ENCODE data around the gene CPVL. TPM values are rescaled to one million over a fixed set of nuclear protein-coding genes. Genes with fewer than 3 reads are reported as not detected.

The CPVL gene
- total RNA-seq, 1 experiment from 2014 or later, result 1.1 TPM

DNA sequence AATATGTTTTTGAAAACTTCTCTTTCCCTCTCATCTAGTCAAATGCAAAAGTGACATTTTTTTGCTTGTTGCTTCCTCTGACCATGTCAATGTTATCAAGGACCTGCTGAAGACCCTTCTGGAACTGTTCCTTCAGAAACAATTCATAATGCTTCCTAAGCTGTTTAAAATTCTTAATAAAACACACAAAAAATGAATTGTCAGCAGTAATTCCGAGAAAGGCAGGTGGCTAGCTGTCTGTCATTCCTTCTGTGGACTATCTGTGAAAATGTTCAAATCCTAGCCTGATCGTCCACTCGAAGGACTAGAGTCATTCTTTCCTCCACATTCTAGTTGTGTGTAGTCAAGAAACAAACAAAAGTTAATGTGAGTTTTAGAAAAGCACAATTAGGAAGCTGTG lies 131.6 kb downstream of the CPVL start:
- intact Hi-C loops (cut with micrococcal nuclease; ENCODE audit: unreplicated experiment), result no loop called here
- no peak for DNase-seq (ENCODE audit: low read depth, low spot score)
- POLR2A ChIA-PET, result no interaction called here
- in situ Hi-C loops (cut with HindIII; ENCODE audit: low pct_unique_long_range_greater_than_20kb, low sequenced_read_pairs), result no loop called here
- no TSS peak for BruUV-seq (replicated peaks)
- CTCF ChIA-PET, result no interaction called here
- Histone ChIP-seq H3K4me3 (ENCODE audit: low read depth in 2 of 2, low read length in 2 of 2) (no peak overlapping the region), H3K27ac (ENCODE audit: low read length) (no peak overlapping the region), H3K4me1 (ENCODE audit: control insufficient read depth, insufficient read depth, low read length) (no peaks in the 10 kb centered on the region), H3K9me3 (ENCODE audit: control insufficient read depth, insufficient read depth, low read depth, low read length) (no peaks in the 10 kb centered on the region), H3K36me3 (ENCODE audit: control insufficient read depth, insufficient read depth, low read length) (no peaks in the 10 kb centered on the region), H3K27me3 (ENCODE audit: control insufficient read depth, insufficient read depth, low read length) (no peaks in the 10 kb centered on the region)
- TF ChIP-seq POLR2AphosphoS5 (IDR thresholded peaks at IDR 0.05; ENCODE audit: low read depth, low read length), result no peak
- TF ChIP-seq, protein P1, sequence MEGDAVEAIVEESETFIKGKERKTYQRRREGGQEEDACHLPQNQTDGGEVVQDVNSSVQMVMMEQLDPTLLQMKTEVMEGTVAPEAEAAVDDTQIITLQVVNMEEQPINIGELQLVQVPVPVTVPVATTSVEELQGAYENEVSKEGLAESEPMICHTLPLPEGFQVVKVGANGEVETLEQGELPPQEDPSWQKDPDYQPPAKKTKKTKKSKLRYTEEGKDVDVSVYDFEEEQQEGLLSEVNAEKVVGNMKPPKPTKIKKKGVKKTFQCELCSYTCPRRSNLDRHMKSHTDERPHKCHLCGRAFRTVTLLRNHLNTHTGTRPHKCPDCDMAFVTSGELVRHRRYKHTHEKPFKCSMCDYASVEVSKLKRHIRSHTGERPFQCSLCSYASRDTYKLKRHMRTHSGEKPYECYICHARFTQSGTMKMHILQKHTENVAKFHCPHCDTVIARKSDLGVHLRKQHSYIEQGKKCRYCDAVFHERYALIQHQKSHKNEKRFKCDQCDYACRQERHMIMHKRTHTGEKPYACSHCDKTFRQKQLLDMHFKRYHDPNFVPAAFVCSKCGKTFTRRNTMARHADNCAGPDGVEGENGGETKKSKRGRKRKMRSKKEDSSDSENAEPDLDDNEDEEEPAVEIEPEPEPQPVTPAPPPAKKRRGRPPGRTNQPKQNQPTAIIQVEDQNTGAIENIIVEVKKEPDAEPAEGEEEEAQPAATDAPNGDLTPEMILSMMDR (IDR thresholded peaks at IDR 0.05), result no peak
- TF ChIP-seq, protein P2, sequence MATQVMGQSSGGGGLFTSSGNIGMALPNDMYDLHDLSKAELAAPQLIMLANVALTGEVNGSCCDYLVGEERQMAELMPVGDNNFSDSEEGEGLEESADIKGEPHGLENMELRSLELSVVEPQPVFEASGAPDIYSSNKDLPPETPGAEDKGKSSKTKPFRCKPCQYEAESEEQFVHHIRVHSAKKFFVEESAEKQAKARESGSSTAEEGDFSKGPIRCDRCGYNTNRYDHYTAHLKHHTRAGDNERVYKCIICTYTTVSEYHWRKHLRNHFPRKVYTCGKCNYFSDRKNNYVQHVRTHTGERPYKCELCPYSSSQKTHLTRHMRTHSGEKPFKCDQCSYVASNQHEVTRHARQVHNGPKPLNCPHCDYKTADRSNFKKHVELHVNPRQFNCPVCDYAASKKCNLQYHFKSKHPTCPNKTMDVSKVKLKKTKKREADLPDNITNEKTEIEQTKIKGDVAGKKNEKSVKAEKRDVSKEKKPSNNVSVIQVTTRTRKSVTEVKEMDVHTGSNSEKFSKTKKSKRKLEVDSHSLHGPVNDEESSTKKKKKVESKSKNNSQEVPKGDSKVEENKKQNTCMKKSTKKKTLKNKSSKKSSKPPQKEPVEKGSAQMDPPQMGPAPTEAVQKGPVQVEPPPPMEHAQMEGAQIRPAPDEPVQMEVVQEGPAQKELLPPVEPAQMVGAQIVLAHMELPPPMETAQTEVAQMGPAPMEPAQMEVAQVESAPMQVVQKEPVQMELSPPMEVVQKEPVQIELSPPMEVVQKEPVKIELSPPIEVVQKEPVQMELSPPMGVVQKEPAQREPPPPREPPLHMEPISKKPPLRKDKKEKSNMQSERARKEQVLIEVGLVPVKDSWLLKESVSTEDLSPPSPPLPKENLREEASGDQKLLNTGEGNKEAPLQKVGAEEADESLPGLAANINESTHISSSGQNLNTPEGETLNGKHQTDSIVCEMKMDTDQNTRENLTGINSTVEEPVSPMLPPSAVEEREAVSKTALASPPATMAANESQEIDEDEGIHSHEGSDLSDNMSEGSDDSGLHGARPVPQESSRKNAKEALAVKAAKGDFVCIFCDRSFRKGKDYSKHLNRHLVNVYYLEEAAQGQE (IDR thresholded peaks at IDR 0.05; ENCODE audit: insufficient read depth in 1 of 2, low read depth in 2 of 2, low read length in 1 of 2), result no peak
- ATAC-seq, result no peak

DNA sequence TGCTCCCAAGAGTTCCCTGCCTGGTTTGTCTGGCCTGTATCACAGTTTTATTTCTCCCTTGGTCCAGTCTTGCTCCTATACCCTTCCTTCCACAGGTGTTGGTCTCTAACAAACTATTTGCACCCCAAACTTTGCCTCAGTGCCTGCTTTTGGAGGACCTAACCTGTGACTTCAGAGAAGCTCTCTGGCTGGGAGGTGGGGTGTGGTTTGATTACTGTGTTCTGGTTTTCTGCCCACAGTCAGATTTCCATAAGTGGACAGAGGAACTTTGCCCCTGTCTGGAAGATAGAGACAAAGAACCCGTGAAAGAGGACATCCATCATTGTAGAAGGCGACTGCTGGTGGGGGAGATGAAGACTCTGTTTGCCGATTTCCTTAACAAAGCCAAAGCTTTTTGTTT lies 132.4 kb downstream of the CPVL start:
- BruUV-seq (replicated peaks), result no TSS peak
- H3K9me3 ChIP-seq (ENCODE audit: control insufficient read depth, insufficient read depth, low read depth, low read length), result no peaks in the 10 kb centered on the region
- POLR2A ChIA-PET, result no interaction called here

DNA sequence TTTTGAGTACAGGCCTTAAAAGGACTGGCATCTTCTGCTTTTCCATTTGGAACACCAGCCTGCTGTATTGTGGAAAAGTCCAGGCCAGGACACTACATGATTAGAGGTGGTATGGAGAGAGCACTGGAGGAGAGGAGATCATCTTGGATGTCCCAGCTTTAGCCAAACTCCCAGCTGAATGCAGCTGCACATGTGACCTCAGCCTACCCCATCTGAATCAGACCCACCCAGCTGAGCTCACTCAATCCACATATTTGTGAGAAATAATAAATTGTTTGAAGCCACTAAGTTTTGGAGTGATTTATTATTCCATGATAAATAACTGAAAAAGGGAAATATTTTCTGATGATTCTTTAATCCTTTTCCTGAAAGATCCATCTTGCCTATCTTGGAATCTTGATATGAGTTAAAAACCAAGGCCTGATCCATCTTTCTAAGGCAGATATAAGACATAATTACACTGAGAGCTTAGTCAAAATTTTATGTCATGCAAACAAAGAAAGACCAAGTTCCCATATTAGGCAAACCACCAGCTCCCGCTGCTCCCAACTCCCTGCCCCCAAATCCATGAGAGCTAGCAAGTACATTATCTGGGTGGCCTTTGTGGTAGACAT lies 133.1 kb downstream of the CPVL start:
- intact Hi-C loops (cut with micrococcal nuclease; ENCODE audit: unreplicated experiment) (no loop called here), in situ Hi-C loops (cut with HindIII; ENCODE audit: low pct_unique_long_range_greater_than_20kb, low sequenced_read_pairs) (no loop called here)
- no peaks in the 10 kb centered on the region for H3K9me3 ChIP-seq (ENCODE audit: control insufficient read depth, insufficient read depth, low read depth, low read length)
- no peaks in the 10 kb centered on the region for H3K27me3 ChIP-seq (ENCODE audit: control insufficient read depth, insufficient read depth, low read length)
- ATAC-seq, result no peak
- no peak overlapping the region for H3K27ac ChIP-seq (ENCODE audit: low read length)
- DNase-seq (ENCODE audit: low read depth, low spot score), result no peak
- TF ChIP-seq SIN3A (IDR thresholded peaks at IDR 0.05; ENCODE audit: borderline replicate concordance, insufficient read depth, low read depth, low read length), result no peak
- BruUV-seq (replicated peaks), result no TSS peak
- H3K36me3 ChIP-seq (ENCODE audit: control insufficient read depth, insufficient read depth, low read length), result no peaks in the 10 kb centered on the region
- ChIA-PET CTCF (no interaction called here), POLR2A (no interaction called here)
- H3K4me3 ChIP-seq (ENCODE audit: low read depth in 2 of 2, low read length in 2 of 2), result no peak overlapping the region
- no peaks in the 10 kb centered on the region for H3K4me1 ChIP-seq (ENCODE audit: control insufficient read depth, insufficient read depth, low read length)

More for the DNA sequence above, 132.4 kb downstream of the CPVL start:
- H3K4me3 ChIP-seq (ENCODE audit: low read depth in 2 of 2, low read length in 2 of 2), result no peak overlapping the region
- H3K4me1 ChIP-seq (ENCODE audit: control insufficient read depth, insufficient read depth, low read length), result no peaks in the 10 kb centered on the region
- no peaks in the 10 kb centered on the region for H3K27me3 ChIP-seq (ENCODE audit: control insufficient read depth, insufficient read depth, low read length)
- H3K36me3 ChIP-seq (ENCODE audit: control insufficient read depth, insufficient read depth, low read length), result no peaks in the 10 kb centered on the region
- in situ Hi-C loops (cut with HindIII; ENCODE audit: low pct_unique_long_range_greater_than_20kb, low sequenced_read_pairs) (no loop called here), intact Hi-C loops (cut with micrococcal nuclease; ENCODE audit: unreplicated experiment) (no loop called here)
- ATAC-seq (no peak), DNase-seq (ENCODE audit: low read depth, low spot score) (no peak)
- CTCF ChIA-PET, result no interaction called here
- TF ChIP-seq POLR2AphosphoS5 (IDR thresholded peaks at IDR 0.05; ENCODE audit: low read depth, low read length) (no peak), SIN3A (IDR thresholded peaks at IDR 0.05; ENCODE audit: borderline replicate concordance, insufficient read depth, low read depth, low read length) (no peak)
- H3K27ac ChIP-seq (ENCODE audit: low read length), result no peak overlapping the region

Data from Panc1 (cell line).